Osteocyte (in vitro differentiated cells): ENCODE results near the gene SLX4IP. TPM values are rescaled to one million over a fixed set of nuclear protein-coding genes. Genes with fewer than 3 reads are reported as not detected.

ENCODE experiments used
- DNase-seq: peaks from one replicate; pipeline ENCODE4 v3.0.0; 2021; ENCODE audit warnings: mixed read lengths; ENCODE audit not compliant: unreplicated experiment; ENCODE audit errors: extremely low spot score
- H3K27ac Mint-ChIP-seq: one replicate; pipeline ENCODE4 v1.8.0; 2021; ENCODE audit warnings: mild to moderate bottlenecking, mixed read lengths; ENCODE audit not compliant: unreplicated experiment
- H3K27me3 Mint-ChIP-seq: one replicate; pipeline ENCODE4 v1.8.0; 2021; ENCODE audit warnings: mixed read lengths; ENCODE audit not compliant: unreplicated experiment
- H3K36me3 Mint-ChIP-seq: one replicate; pipeline ENCODE4 v1.8.0; 2021; ENCODE audit warnings: mixed read lengths; ENCODE audit not compliant: unreplicated experiment
- H3K4me1 Mint-ChIP-seq: one replicate; pipeline ENCODE4 v1.8.0; 2021; ENCODE audit warnings: mixed read lengths; ENCODE audit not compliant: unreplicated experiment
- H3K4me3 Mint-ChIP-seq: one replicate; pipeline ENCODE4 v1.8.0; 2021; ENCODE audit warnings: mild to moderate bottlenecking, moderate library complexity, mixed read lengths; ENCODE audit not compliant: unreplicated experiment
- H3K9me3 Mint-ChIP-seq: one replicate; pipeline ENCODE4 v1.8.0; 2021; ENCODE audit warnings: mixed read lengths; ENCODE audit not compliant: unreplicated experiment
- total RNA-seq: library from RNA; stranded (reverse); gene quantifications from 2 replicates; pipeline ENCODE4 v1.2.1, GENCODE V29; 2021
- TF ChIP-seq, protein P1 (sequence below): fragments of 200-600 bp; sonication (generic); IDR thresholded peaks from 2 replicates; pipeline ENCODE4 v1.5.0; 2021; ENCODE audit warnings: antibody characterized with exemption, mild to moderate bottlenecking, moderate library complexity

Gene SLX4IP
- total RNA-seq, 1 donor from 2014 or later: 5.4 TPM

DNA sequence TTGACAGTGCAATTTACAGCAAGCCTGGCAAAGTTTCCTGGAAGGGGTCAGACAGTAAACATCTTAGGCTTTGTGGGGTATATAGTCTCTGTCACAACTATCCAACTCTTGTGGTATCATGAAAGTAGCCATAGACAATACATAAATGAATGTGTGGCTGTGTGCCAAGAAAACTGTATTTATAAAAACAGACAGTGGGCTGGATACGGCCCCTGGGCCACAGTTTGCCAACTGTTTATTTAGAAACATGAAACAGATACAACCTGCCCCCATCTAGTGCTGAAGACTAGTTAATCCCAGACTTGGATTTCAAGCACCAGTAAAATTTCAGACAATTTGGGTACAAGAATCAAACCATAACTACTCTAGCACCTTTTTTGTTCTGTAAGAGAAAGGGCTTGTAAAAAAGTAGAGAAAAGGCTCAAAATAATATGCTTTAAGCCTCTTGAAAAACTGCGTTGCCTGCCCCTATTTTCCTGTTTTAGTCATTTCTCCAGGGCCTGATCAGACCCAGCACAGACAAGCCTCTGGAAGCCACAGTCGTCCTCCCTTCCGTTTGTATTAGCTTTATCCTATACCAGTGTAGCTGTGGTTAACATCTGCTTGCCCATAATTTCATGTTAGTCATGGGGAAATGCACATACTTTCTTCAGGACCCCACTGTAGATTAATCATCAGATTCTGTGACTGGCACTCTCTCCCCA lies 207.9 kb downstream of the SLX4IP start:
- TF ChIP-seq, protein P1, sequence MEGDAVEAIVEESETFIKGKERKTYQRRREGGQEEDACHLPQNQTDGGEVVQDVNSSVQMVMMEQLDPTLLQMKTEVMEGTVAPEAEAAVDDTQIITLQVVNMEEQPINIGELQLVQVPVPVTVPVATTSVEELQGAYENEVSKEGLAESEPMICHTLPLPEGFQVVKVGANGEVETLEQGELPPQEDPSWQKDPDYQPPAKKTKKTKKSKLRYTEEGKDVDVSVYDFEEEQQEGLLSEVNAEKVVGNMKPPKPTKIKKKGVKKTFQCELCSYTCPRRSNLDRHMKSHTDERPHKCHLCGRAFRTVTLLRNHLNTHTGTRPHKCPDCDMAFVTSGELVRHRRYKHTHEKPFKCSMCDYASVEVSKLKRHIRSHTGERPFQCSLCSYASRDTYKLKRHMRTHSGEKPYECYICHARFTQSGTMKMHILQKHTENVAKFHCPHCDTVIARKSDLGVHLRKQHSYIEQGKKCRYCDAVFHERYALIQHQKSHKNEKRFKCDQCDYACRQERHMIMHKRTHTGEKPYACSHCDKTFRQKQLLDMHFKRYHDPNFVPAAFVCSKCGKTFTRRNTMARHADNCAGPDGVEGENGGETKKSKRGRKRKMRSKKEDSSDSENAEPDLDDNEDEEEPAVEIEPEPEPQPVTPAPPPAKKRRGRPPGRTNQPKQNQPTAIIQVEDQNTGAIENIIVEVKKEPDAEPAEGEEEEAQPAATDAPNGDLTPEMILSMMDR: no peak
- peak overlapping the region; percentile 96 for H3K27ac Mint-ChIP-seq
- H3K9me3 Mint-ChIP-seq: no peaks in the 10 kb centered on the region
- peaks cover 94% of the 10 kb centered on the region for H3K4me1 Mint-ChIP-seq
- no peak for DNase-seq
- no peak overlapping the region for H3K4me3 Mint-ChIP-seq
- H3K36me3 Mint-ChIP-seq: peaks cover 87% of the 10 kb centered on the region
- H3K27me3 Mint-ChIP-seq: no peaks in the 10 kb centered on the region

DNA sequence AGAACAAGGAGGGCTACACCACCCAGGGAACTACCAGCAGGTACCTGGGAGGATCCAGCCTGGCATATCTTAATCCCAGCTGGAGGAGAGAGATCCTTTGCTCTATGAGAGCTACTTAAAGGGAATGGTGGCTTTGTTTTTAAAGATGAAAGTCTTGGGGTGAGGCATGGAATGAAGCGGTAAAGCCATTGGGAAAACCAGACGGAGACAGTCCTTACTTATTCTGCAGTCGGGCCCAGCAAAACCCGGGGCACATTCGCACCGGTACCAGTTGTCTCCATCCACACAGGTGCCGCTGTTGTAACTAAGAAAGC lies 208.4 kb downstream of the SLX4IP start:
- no peaks in the 10 kb centered on the region for H3K9me3 Mint-ChIP-seq
- DNase-seq: no peak
- no peak overlapping the region for H3K4me3 Mint-ChIP-seq
- H3K4me1 Mint-ChIP-seq: peaks cover 94% of the 10 kb centered on the region
- no peaks in the 10 kb centered on the region for H3K27me3 Mint-ChIP-seq
- peaks cover 86% of the 10 kb centered on the region for H3K36me3 Mint-ChIP-seq
- TF ChIP-seq, protein P1: no peak
- peak overlapping the region; percentile 96 for H3K27ac Mint-ChIP-seq

DNA sequence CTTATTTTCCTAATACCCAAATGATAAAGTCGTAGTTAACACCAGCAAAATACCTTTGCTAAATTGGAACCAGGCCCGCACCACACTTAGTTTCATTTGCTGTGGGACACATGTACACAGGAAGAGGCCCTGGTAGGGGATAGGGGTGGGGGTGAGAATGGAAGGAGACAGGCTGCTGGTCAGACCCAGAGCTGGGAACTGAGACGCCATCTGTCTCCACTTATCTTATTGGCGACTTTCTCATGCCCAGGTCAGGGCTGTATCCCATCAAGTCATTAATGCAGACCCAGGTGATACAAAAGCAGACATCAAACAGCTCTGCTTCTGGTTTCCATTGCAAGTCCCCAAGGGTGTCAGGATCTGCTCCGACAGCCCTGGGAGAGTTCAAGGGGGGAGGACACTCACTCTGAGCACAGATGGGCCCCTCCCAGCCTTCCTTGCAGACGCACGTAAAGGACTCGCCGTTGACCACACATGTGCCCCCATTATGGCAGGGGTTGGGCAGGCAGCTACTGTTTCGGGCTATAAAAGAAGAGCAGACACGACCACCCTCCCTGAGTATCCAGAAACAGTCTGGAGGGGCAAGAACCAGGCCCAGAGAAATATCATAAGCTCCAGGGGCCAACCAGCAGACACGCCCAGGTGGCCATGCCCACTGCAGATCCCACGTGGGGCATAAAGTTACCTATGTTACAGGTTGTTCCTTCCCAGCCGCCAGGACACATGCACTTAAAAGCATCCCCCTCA lies 209.5 kb downstream of the SLX4IP start:
- H3K27me3 Mint-ChIP-seq: no peaks in the 10 kb centered on the region
- no peaks in the 10 kb centered on the region for H3K9me3 Mint-ChIP-seq
- DNase-seq: no peak
- H3K4me1 Mint-ChIP-seq: peaks cover 97% of the 10 kb centered on the region
- TF ChIP-seq, protein P1: no peak
- H3K27ac Mint-ChIP-seq: peak overlapping the region; percentile 96
- H3K4me3 Mint-ChIP-seq: no peak overlapping the region
- peaks cover 89% of the 10 kb centered on the region for H3K36me3 Mint-ChIP-seq

DNA sequence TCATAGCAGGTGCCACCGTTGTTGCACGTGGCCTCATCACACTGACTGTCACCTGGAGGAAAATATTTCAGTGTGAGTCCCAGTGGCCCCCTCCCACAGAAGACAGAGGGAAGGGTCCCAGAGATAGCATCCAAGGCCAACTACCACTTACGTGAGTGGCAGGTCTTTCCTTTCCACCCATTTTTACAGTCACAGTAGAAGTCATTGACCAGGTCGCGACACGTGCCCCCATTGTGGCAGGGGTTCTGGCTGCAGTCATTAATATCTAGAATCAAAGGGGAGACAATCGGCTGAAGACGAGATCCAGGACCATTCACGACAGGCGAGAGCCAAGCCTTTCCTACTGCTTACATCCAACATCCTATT lies 210.1 kb downstream of the SLX4IP start:
- Mint-ChIP-seq H3K36me3 (peaks cover 91% of the 10 kb centered on the region), H3K27ac (peak overlapping the region; percentile 96), H3K4me3 (peak overlapping the region; percentile 7), H3K27me3 (no peaks in the 10 kb centered on the region), H3K9me3 (no peaks in the 10 kb centered on the region), H3K4me1 (peaks cover 97% of the 10 kb centered on the region)
- no peak for DNase-seq
- TF ChIP-seq, protein P1: no peak

DNA sequence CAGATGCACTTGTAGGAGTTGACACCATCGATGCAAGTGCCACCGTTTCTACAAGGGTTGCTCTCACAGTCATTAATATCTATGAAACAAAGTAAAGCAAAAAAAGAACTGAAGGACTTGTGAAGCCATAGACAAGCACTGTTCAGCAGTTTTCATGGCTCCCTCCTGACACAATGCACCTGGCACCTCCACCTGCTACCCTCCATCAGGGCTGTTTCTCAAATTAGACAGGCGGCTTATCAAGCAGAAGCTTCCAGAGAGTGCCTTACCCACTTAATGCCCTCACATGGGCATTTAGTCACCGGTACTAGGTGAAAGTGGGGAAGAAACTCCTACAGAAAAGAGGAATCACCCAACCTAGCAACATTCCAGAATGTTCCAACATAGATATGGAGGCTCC lies 210.9 kb downstream of the SLX4IP start:
- TF ChIP-seq, protein P1: no peak

More for the DNA sequence above, 210.9 kb downstream of the SLX4IP start:
- no peak overlapping the region for H3K4me3 Mint-ChIP-seq
- H3K9me3 Mint-ChIP-seq: no peaks in the 10 kb centered on the region
- no peaks in the 10 kb centered on the region for H3K27me3 Mint-ChIP-seq
- DNase-seq: no peak
- peaks cover 97% of the 10 kb centered on the region for H3K4me1 Mint-ChIP-seq
- H3K36me3 Mint-ChIP-seq: peaks cover 89% of the 10 kb centered on the region
- H3K27ac Mint-ChIP-seq: peak overlapping the region; percentile 96
